ENCODE measurements around the gene TNFRSF1B.
A peak's percentile ranks its signal among the peaks of the same experiment; 100 is the strongest.

Gene TNFRSF1B

DNA sequence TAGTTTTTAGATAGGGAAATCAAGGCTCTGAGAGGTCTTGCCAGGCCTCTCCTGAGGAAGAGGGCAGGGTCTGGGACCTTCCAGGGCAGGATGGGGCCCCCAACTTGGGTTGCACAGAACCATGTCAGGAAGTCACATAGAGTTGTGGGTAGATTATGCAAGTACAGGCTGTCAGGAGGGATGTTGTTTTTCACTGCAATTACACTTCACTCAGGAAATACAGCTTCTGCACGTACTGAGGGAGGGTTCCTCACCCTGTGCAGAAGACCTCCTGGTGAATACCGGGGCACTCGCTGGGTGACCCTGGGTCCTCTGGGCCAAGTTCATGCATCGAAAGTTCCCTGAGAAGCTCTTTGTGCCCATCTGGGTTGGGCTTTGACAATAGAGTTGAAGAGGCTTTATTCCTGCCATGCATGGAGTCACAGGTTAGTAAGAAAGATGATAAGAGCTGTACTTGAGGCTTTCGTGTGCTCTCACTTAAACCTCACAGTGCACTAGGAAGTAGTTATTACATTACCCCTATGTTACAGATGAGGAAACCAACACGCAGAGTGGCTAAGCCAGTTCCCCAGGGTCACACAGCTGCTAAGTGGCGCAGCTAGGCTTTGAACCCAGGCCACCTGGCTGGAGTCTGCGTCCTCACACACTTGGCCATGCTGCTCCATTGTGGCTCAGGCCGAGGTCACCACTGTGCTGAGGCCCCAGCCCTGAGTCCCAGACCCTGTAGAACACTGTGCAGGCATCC lies 16.2 kb upstream of the TNFRSF1B start:
- Histone ChIP-seq H3K4me1 (no peaks in the 10 kb centered on the region), H3K27ac (no peak overlapping the region), H3K36me3 (ENCODE audit: control insufficient read depth, insufficient read depth, low read length) (no peaks in the 10 kb centered on the region), H3K4me2 (ENCODE audit: low read length) (no peak overlapping the region), H3K4me3 (ENCODE audit: low read depth, low read length) (no peak overlapping the region), H3K79me2 (no peaks in the 10 kb centered on the region), H2AFZ (no peak overlapping the region), H3K9ac (no peak overlapping the region), H3K27me3 (ENCODE audit: control insufficient read depth, insufficient read depth, low read length) (no peaks in the 10 kb centered on the region), H3K9me3 (ENCODE audit: control insufficient read depth, low read length) (no peaks in the 10 kb centered on the region)
- TF ChIP-seq, protein P1, sequence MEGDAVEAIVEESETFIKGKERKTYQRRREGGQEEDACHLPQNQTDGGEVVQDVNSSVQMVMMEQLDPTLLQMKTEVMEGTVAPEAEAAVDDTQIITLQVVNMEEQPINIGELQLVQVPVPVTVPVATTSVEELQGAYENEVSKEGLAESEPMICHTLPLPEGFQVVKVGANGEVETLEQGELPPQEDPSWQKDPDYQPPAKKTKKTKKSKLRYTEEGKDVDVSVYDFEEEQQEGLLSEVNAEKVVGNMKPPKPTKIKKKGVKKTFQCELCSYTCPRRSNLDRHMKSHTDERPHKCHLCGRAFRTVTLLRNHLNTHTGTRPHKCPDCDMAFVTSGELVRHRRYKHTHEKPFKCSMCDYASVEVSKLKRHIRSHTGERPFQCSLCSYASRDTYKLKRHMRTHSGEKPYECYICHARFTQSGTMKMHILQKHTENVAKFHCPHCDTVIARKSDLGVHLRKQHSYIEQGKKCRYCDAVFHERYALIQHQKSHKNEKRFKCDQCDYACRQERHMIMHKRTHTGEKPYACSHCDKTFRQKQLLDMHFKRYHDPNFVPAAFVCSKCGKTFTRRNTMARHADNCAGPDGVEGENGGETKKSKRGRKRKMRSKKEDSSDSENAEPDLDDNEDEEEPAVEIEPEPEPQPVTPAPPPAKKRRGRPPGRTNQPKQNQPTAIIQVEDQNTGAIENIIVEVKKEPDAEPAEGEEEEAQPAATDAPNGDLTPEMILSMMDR (IDR thresholded peaks at IDR 0.05) = no peak

DNA sequence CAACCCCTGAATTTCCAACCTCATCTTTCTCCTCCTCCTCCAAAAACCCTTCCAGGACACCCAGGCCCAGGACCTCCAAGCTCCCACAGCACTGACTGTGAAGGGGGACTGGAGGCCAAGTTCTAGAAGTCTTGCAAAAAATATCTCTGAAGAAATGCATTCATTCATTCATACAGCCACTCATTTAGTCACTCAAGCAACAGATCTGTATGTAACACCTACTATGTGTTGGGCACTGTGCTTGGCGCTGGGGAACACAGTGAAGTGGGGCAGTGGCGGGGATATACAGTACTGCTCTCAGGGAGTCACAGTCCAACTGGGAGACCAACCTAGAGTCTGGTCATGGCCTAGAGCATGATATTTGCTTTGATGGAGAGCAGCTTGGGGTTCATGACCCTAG lies 15.3 kb upstream of the TNFRSF1B start:
- Histone ChIP-seq H3K79me2 (no peaks in the 10 kb centered on the region), H3K27me3 (ENCODE audit: control insufficient read depth, insufficient read depth, low read length) (no peaks in the 10 kb centered on the region), H3K9me3 (ENCODE audit: control insufficient read depth, low read length) (no peaks in the 10 kb centered on the region), H3K36me3 (ENCODE audit: control insufficient read depth, insufficient read depth, low read length) (no peaks in the 10 kb centered on the region), H2AFZ (no peak overlapping the region), H3K4me1 (no peaks in the 10 kb centered on the region), H3K27ac (no peak overlapping the region), H3K4me2 (ENCODE audit: low read length) (no peak overlapping the region), H3K4me3 (ENCODE audit: low read depth, low read length) (no peak overlapping the region), H3K9ac (no peak overlapping the region)
- TF ChIP-seq, protein P1 (IDR thresholded peaks at IDR 0.05) = no peak

DNA sequence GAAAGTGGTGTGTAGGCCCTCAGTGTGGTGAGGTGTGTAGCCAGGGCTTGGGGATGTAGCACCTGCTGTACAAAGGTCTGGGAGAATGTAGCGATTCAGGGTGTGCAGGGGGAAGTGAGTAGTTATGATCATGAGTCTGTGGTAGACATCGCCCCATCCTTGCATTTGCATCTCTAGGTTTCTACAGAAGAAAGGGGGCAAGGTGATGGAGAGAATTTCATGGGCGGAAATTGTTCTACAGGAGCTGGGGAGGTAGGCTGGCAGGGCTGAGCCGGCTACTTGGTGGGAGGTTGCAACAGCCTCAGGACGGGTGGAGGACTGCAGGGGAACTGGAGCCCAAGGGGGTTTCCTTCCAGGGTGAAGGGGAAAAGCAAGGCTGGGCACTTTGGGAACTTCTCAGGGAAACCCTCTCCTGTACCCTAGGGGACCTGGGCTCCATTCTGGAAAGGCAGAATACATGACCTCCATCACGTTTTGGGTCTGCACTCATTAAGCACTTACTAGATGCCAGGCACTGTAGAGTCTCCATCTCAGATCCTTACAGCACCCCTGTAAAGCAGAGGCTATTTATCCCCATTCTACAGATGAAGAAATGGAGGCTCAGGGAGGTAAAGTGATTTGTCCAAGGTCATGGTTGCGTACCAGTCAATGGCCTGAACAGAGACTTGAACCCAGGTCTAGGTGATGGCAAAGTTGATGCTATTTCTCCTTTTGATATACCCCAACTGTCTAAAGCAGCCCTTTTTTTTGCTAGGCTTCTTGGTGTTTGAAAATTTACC lies 14.5 kb upstream of the TNFRSF1B start:
- TF ChIP-seq, protein P1 (IDR thresholded peaks at IDR 0.05) = no peak
- no peak overlapping the region for H2AFZ ChIP-seq
- no peaks in the 10 kb centered on the region for H3K27me3 ChIP-seq (ENCODE audit: control insufficient read depth, insufficient read depth, low read length)
- no peaks in the 10 kb centered on the region for H3K4me1 ChIP-seq
- no peaks in the 10 kb centered on the region for H3K9me3 ChIP-seq (ENCODE audit: control insufficient read depth, low read length)
- no peaks in the 10 kb centered on the region for H3K79me2 ChIP-seq
- H3K4me2 ChIP-seq (ENCODE audit: low read length) = no peak overlapping the region
- H3K4me3 ChIP-seq (ENCODE audit: low read depth, low read length) = no peak overlapping the region
- no peaks in the 10 kb centered on the region for H3K36me3 ChIP-seq (ENCODE audit: control insufficient read depth, insufficient read depth, low read length)
- H3K27ac ChIP-seq = peak overlapping the region; percentile 19
- H3K9ac ChIP-seq = no peak overlapping the region

DNA sequence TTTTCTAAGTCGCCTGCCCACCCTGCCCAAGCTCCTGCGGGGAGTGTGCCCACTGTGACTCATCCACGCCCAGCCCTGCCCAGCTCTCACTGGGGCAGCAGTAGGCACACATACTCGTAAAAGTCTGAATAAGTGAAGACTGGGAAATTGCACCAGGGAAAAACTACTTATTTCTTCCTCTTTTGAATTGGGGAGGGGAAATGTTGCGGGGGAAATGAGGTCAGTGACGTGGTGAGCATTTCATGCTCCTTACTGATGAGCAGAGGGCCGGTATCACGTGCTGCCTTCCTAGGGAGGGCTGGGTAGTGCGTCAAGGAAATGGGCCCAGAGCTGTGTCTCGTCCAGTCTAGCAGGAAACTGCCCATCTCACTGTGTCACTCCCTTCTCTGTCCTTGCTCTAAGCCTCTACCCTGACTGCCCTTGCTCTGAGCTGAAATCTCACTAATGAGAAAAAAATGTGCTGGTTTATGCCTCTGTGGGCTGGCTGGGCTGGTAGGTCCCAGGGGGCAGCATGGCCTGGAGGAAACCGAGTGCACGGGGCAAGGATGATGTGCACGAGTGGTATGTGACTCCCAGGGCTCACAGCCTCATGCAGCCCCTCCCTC lies 13.5 kb upstream of the TNFRSF1B start:
- Histone ChIP-seq H3K4me3 (ENCODE audit: low read depth, low read length) (no peak overlapping the region), H3K4me2 (ENCODE audit: low read length) (no peak overlapping the region), H3K36me3 (ENCODE audit: control insufficient read depth, insufficient read depth, low read length) (no peaks in the 10 kb centered on the region), H3K9me3 (ENCODE audit: control insufficient read depth, low read length) (no peaks in the 10 kb centered on the region), H2AFZ (no peak overlapping the region), H3K4me1 (no peaks in the 10 kb centered on the region), H3K27me3 (ENCODE audit: control insufficient read depth, insufficient read depth, low read length) (no peaks in the 10 kb centered on the region), H3K9ac (no peak overlapping the region), H3K27ac (peak overlapping the region; percentile 19), H3K79me2 (no peaks in the 10 kb centered on the region)
- TF ChIP-seq, protein P1 (IDR thresholded peaks at IDR 0.05) = no peak

Data from parathyroid adenoma (tissue), 2 donors.